ENCODE results near the gene SFMBT2.

DNA sequence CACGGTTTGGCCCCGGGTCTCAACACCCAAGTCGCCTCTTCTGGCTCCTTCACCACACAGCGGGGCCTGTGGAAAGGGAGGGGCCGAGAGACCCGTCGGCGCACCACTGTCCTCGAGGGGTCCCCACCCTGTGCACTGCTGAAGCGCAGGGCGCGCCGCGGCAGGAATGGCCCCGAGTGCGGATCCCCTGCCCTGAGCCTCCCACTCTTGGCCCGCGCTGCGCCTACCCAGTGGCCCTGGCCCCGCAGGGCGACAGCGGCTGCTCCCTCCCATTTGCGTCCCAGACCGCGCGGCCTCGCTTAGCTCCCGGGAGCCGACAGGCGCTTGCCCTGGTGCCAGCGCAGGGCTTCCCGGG lies 2.1 kb upstream of the SFMBT2 start:
- TF ChIP-seq POLR2A (IDR thresholded peaks at IDR 0.05; ENCODE audit: low read depth) (no peak), EP300 (IDR thresholded peaks at IDR 0.05) (no peak)
- TF ChIP-seq, protein P1, sequence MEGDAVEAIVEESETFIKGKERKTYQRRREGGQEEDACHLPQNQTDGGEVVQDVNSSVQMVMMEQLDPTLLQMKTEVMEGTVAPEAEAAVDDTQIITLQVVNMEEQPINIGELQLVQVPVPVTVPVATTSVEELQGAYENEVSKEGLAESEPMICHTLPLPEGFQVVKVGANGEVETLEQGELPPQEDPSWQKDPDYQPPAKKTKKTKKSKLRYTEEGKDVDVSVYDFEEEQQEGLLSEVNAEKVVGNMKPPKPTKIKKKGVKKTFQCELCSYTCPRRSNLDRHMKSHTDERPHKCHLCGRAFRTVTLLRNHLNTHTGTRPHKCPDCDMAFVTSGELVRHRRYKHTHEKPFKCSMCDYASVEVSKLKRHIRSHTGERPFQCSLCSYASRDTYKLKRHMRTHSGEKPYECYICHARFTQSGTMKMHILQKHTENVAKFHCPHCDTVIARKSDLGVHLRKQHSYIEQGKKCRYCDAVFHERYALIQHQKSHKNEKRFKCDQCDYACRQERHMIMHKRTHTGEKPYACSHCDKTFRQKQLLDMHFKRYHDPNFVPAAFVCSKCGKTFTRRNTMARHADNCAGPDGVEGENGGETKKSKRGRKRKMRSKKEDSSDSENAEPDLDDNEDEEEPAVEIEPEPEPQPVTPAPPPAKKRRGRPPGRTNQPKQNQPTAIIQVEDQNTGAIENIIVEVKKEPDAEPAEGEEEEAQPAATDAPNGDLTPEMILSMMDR (IDR thresholded peaks at IDR 0.05) = no peak

All from esophagus muscularis mucosa (tissue), 4 donors.